NCI-H1105 (cell line): ENCODE data around the gene EZR.
"Not testable (repeated sequence)": the region's sequence is repeated elsewhere in the genome, so short reads cannot be mapped to it uniquely, and the experiment has no call there.

Experiments
- DNase-seq: peaks from one replicate; lab custom pipeline; 2025; lab: John Stamatoyannopoulos, UW

EZR gene

GRCh38 chr6:158841358-158841757 is 22.2 kb upstream of the EZR start:
- no peak for DNase-seq

GRCh38 chr6:158840465-158840864 is 21.3 kb upstream of the EZR start:
- no peak for DNase-seq

- no peak for DNase-seq
Measured at GRCh38 chr6:158839796-158840195, 20.6 kb upstream of the EZR start.

GRCh38 chr6:158838790-158839189 is 19.6 kb upstream of the EZR start:
- DNase-seq: not testable (repeated sequence)

GRCh38 chr6:158837684-158838625 is 18.8 kb upstream of the EZR start:
- no peak for DNase-seq

GRCh38 chr6:158836625-158837311 is 17.6 kb upstream of the EZR start:
- DNase-seq: no peak

DNA sequence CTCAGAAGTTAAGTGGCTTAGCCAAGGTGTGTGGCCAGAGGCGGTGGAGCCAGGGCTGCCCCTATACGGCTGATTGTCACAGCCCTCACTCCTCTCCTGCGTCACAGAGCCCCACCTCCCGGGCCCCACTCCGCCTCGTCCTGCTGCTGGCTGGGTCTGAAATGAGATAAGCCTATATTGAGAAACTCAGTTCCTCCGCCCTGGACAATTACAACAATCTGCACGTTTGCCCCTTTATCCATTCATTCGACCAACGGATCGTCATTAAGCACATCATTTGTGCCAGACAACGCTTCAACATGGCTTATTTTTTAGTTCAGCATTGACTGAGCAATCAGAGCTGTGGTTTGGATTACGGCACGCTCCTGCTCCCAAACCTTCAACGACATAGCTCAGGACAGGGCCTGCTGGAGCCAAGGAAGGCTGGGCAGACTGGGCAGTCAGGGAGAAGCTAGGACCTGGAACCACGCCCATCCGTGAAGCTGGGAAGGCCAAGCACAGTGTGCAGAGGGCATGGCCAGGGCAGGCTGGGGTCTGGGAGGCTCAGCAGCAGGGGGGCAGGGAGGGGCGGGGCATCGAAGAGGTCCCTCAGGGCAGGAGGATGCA is 16.6 kb upstream of the EZR start:
- DNase-seq: no peak

DNA sequence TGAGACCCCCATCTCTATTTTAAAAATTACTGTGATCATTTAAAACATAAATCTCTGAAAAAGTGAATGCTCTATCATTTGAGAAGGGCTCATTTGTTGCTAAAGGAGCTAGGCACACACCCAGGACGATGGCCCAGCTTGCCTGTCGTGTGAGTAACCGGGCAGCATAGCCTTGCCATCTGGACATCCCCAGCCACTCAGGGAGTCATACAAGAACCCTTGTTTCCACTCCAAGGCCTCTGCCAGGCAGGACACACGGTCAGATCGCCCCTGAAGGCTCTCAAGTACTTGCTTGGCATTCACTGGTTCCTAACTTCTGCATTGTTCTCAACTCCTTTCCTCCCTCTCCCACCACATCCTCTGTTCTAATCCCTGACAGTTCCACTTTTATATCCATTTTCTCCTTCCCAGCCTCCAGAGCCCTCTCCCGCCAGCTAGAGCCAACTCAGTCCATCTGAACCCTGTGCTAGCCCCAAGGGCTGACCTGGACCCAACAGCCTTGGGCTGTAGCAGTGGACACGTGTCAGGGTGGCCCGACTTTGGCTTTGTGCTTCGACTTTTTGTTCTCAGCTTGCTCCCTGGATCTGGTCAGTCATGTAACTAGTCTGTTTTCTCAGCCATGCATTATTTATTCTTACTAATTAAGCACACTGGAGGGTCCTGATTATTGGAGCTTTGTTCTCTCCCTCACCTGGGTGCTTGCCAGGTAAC is 15.7 kb upstream of the EZR start:
- no peak for DNase-seq

DNA sequence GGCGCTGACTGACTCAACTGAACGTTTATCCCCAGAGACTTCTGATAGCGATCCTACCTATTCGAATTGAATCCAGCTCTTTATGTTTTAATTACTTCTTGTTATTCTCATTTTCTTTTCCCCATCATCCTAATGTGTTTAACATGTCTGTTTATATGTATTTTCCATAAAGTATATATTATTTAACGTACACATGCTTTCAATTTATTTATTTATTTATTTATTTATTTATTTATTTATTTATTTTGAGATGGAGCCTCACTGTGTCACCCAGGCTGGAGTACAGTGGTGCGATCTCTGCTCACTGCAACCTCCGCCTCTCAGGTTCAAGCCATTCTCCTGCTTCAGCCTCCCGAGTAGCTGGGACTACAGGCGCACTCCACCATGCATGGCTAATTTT is 13.6 kb upstream of the EZR start:
- not testable (repeated sequence) for DNase-seq

GRCh38 chr6:158832026-158832425 is 12.9 kb upstream of the EZR start:
- no peak for DNase-seq

DNA sequence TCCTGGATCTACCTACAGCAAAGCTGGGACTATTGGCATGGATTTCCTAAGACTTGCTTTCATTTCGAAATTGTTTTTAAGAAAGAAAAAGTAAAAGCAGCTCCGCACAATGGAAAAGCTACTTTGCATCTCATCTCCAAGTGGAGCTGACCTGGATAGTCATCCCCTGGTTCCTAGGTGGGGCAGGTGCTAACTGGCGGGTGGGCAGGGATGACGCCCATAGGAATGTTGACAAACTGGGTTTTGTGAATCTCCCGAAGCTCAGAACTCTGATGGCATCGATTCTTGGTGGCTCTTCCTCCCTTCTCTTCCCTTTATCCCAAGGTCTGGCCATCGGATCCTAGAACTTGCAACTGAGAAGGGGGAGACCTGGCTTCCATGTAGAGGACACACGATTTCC is 12.4 kb upstream of the EZR start:
- no peak for DNase-seq

GRCh38 chr6:158830736-158831135 is 11.6 kb upstream of the EZR start:
- DNase-seq: no peak

DNA sequence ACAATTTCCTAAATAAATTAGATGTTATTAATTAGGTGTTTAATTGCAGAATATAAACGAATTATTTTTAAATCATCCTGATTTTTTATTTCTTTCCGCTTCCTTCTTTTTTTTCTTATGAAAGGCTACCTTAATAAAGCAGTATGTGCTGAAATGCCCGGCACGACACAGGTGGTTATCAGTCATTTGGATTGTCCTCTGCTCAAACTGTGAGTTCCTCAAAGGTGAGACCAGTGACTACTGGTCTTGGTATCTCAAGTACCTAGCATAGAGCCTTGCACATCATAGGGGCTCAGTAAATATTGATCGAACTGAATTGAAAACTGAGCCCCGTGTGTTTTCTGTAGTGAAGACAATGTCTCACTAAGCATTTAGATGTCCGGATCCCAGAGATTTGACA is 9.6 kb upstream of the EZR start:
- no peak for DNase-seq

GRCh38 chr6:158826819-158827501 is 7.8 kb upstream of the EZR start:
- no peak for DNase-seq

DNA sequence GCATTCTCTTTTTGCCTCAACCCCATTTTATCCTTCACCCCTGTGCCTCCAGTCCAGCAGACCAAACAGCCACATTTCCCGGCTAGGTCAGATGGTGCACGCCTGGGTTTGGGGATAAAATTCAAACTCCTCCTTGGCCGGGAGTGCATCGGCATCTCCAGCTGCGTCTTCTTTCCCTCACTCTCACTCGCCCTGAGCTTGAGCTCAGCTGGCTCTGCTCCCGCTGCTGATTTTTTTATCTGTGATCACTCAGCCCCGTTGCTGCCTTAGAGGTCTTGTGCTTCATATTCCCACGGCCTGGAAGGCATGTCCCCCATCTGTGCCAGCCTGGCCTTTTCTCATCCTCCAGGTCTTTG is 6.8 kb upstream of the EZR start:
- no peak for DNase-seq

DNA sequence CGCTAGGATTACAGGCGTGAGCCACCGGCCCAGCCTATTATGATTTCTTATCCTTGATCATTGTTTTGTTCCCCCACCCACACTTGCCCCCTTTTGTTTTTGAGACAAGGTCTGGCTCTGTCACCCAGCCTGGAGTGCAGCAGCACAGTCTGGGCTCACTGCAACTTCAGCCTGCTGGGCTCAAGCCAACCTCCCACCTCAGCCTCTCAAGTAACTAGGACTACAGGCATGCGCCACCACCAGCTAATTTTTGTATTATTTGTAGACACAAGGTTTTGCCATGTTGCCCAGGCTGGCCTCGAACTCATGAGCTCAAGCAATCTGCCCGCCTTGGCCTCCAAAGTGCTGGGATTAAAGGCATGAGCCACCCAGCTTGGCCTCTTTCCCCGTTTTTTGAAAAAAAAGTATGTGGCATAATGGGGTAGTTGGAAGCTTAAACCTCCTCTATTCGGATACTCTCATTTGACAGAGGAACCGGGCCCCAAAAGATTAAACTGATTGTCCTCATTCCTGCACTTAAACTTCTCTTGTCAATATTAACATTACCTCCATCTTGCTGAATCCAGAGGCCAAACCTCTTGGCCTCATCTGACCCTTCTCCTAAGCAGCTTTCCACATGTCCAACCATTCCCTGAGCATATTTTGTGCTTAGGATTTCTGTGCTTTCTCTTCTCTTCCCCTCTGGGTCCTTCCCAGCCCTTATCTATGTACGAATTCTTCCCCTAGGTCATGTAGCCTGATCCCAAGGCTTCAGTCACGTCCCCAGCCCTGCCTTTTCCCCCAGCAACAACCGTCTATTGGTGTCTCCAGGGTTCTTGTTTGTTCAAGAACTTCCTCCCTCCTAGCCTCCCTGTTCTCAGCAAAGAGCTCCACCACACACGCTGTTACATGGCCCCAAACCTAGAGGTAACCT is 6.1 kb upstream of the EZR start:
- DNase-seq: no peak

- not testable (repeated sequence) for DNase-seq
Measured at GRCh38 chr6:158823616-158824015, 4.4 kb upstream of the EZR start.

DNA sequence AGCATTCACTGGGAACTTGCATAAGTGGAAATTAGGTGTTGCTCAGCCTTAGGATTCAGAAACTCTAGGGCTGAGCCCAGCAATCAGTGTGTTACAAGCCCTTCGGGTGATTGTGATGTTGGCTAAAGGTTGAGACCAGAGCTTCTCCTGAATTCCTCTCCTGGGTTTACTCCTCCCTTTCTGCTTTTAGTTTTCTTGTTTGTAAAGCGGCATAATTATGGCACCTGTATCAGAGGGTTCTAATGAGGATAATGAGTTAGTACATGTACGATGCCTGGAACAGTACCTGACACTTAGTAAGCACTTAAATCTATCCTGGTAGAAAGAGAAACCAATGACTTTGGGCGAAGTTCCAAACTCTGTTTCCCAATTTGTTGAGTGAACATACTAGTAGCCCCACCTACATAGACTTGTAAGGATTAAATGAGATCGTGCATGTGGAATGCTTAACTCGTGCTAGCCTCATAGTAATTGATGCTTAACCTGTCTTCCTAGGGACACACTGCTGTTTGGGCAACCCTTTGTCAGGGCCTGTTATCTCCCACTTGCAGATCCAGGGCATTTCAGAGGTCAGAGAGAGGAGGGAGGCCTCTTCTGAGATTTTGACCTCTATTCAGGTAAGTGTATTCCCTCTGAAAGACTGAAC is 932 bp upstream of the EZR start:
- DNase-seq: no peak

DNA sequence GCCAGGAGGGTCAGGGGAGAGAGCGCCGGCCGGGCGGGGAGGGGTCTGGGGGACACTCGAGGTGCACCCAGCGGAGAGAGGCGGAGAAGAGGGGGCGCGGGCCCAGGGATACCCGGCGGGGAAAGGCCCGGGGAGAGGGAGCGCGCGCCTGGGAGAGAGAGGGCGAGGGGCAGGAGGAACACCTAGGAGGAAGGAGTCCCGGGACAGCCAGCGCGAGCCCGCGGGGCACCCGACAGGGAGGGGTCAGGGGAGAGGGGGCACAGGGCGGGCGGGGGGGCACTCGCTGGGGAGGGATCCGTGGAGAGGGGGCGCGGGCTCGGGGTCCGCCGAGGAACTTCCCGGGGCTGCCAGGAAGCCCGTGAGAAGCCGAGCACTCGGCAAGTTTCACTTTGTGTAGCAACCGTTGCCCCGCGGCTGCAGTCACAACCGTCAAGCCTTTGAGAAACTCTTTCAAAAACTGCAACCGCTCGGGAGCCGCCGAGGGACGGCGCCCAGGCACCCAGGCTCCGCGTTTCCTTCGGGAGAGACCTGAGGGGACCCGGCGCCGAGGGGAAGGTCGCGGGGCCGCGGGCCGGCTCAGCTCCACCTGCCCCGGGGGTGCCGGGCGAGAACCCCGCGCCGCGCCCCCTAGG is 471 bp downstream of the EZR start:
- peak; percentile 61 for DNase-seq
